ENCODE results near the gene ULK4. TPM values are rescaled to one million over a fixed set of nuclear protein-coding genes. Genes with fewer than 3 reads are reported as not detected.

ULK4 gene
- total and polyA plus RNA-seq, 2 of the 4 experiments (the other 2 are of a cell fraction): 2.7 to 5.0 TPM

GRCh38 chr3:41448396-41448795 is 513.5 kb downstream of the ULK4 start:
- Histone ChIP-seq H2BK15ac (ENCODE audit: low read depth, low read length) (no peak overlapping the region), H3K14ac (replicated peaks; ENCODE audit: low read depth, low read length) (no peak overlapping the region), H3K9ac (ENCODE audit: low read depth, low read length) (no peak overlapping the region), H3K18ac (ENCODE audit: low read depth, low read length) (no peak overlapping the region), H3K9me3 (ENCODE audit: control insufficient read depth, insufficient read depth, low read length) (no peaks in the 10 kb centered on the region), H3K9me1 (ENCODE audit: insufficient read depth, low read length) (no peaks in the 10 kb centered on the region), H2BK120ac (ENCODE audit: low read depth, low read length) (no peak overlapping the region), H4K8ac (ENCODE audit: low read depth in 2 of 2, low read length in 2 of 2) (no peak overlapping the region), H4K5ac (ENCODE audit: low read depth, low read length) (no peak overlapping the region), H2AK5ac (ENCODE audit: low read depth, low read length) (no peak overlapping the region), H2BK5ac (ENCODE audit: low read depth, low read length, poor library complexity, severe bottlenecking) (no peak overlapping the region), H4K20me1 (ENCODE audit: insufficient read depth, low read length) (no peaks in the 10 kb centered on the region), H3K27ac (ENCODE audit: insufficient read depth, low read length) (no peak overlapping the region), H3K23ac (ENCODE audit: low read depth, low read length) (no peak overlapping the region), H3K79me1 (ENCODE audit: low read depth in 1 of 2, low read length in 2 of 2) (no peaks in the 10 kb centered on the region), H3K4ac (ENCODE audit: low read depth, low read length) (no peak overlapping the region), H3K56ac (ENCODE audit: extremely low read depth, insufficient read depth, low read length) (no peak overlapping the region), H3K4me1 (ENCODE audit: control insufficient read depth, insufficient read depth, low read length) (no peaks in the 10 kb centered on the region), H3K4me2 (ENCODE audit: low read depth, low read length) (no peak overlapping the region), H2AFZ (replicated peaks; ENCODE audit: low read length, poor library complexity) (no peak overlapping the region), H3K27me3 (ENCODE audit: control insufficient read depth, insufficient read depth, low read length) (no peaks in the 10 kb centered on the region), H2BK20ac (ENCODE audit: low read depth, low read length) (no peak overlapping the region), H3K36me3 (ENCODE audit: control insufficient read depth, insufficient read depth, low read length) (no peaks in the 10 kb centered on the region), H4K91ac (ENCODE audit: insufficient read depth, low read depth, low read length) (no peak overlapping the region), H2AK9ac (replicated peaks; ENCODE audit: low read depth, low read length, poor library complexity) (no peak overlapping the region), H3K4me3 (ENCODE audit: insufficient read depth, low read depth, low read length) (no peak overlapping the region)
- dilution Hi-C loops (cut with HindIII; ENCODE audit: low sequenced_read_pairs, unreplicated experiment): no loop called here
- BruUV-seq (replicated peaks): no TSS peak
- 71% methylated on average over 2 of the region's 4 CpGs; no CpG with 5 or more reads in 1 of the 2 experiments for WGBS, 2 experiments (ENCODE audit: extremely low coverage in 2 of 2, insufficient read length in 1 of 2)
- TF ChIP-seq CHD1 (IDR thresholded peaks at IDR 0.05; ENCODE audit: low read depth, low read length) (no peak), RFX5 (IDR thresholded peaks at IDR 0.05; ENCODE audit: low read depth, low read length) (no peak), RCOR1 (IDR thresholded peaks at IDR 0.05; ENCODE audit: insufficient replicate concordance, low read length) (no peak), POLR2A (IDR thresholded peaks at IDR 0.05; ENCODE audit: low read depth, low read length) (no peak), SMC3 (IDR thresholded peaks at IDR 0.05; ENCODE audit: low read depth, low read length) (no peak), MXI1 (IDR thresholded peaks at IDR 0.05; ENCODE audit: borderline replicate concordance, low read depth, low read length) (no peak), BHLHE40 (IDR thresholded peaks at IDR 0.05; ENCODE audit: low read depth, low read length) (no peak), RAD21 (IDR thresholded peaks at IDR 0.05; ENCODE audit: low read length) (no peak), ELK1 (IDR thresholded peaks at IDR 0.05; ENCODE audit: borderline replicate concordance, low read depth, low read length) (no peak), NFE2L2 (IDR thresholded peaks at IDR 0.05; ENCODE audit: low read depth, low read length) (no peak), CTCF (conservative IDR thresholded peaks at IDR 0.05; ENCODE audit: low read depth, low read length) (no peak), MAZ (IDR thresholded peaks at IDR 0.05; ENCODE audit: borderline replicate concordance, low read depth, low read length) (no peak), MAFK (IDR thresholded peaks at IDR 0.05; ENCODE audit: low read depth, low read length) (no peak), USF2 (IDR thresholded peaks at IDR 0.05; ENCODE audit: low read depth, low read length) (no peak), CEBPB (IDR thresholded peaks at IDR 0.05; ENCODE audit: low read depth, low read length) (no peak), FOS (IDR thresholded peaks at IDR 0.05; ENCODE audit: low read depth, low read length) (no peak)
- no peak for ATAC-seq (ENCODE audit: low read depth)
- DNase-seq: no peak
- intact Hi-C loops (cut with micrococcal nuclease): no loop called here
- in situ Hi-C loops (cut with MboI; ENCODE audit: low sequenced_read_pairs): no loop called here
- CTCF ChIA-PET: interaction anchor here (0.7 kb wide), 1 partner anchor 22 kb away, joined by 3 read pairs; no protein-coding TSS in a partner anchor
- POLR2A ChIA-PET (ENCODE audit: unreplicated experiment): no interaction called here
